Measurements from ENCODE around the gene PHLDA3.
"Not testable (repeated sequence)": the region's sequence is repeated elsewhere in the genome, so short reads cannot be mapped to it uniquely, and the experiment has no call there.

Gene PHLDA3

DNA sequence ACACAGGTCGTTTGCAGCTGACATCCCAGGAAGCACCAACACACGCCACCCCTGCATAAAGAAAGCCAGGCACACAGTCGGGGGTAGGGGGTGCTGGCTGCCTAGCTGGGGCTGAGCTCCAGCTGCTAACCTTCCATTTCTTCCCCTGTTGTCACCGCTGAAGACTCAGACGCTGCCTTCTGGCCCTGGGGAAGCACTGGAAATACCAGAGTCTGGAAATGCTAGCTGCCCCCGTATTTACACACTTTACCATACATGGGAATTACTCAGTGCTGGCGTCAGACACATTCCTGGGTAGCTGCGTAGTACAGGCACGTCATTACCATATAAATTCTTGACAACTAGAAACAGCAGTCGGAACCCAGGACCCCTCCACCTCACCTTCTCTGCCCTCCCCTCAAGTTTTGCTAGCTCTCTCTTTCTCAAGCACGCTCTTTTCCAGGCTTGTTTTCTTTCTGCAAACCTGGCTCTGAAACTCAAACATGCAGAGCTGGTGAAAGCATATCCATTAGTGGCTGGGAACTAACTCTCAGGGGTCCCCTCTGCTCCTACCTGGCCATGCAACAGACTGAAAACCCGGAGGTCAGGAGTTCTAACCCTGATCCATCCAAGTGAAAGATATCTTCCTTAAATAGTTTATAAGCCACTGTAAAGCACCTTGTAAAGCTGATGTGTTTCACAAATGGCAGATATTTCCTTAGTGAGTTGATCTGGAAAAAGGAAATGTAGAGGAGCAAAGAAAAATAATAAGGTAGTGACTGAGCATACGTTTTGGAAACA lies 34.6 kb upstream of the PHLDA3 start:
- peak in 2 of 14 donors; percentile 30 to 45 for DNase-seq

DNA sequence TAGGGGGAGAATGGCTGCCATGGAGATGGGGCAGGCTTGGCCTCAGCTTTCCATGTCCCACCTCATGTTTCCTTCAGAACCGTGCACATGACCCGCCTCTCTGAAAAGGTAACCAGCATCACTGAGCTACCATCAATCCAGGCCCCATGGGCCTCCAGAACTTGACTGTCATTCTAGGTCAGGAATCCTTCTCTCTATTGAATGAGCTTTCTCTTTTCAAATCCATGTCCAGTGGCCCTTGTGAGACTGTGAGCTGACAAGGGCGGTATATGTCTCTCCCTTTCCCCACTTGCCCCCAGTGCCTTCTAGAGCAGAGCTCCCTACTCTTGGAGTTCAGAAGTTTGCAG lies 33.5 kb upstream of the PHLDA3 start:
- DNase-seq = no peak

DNA sequence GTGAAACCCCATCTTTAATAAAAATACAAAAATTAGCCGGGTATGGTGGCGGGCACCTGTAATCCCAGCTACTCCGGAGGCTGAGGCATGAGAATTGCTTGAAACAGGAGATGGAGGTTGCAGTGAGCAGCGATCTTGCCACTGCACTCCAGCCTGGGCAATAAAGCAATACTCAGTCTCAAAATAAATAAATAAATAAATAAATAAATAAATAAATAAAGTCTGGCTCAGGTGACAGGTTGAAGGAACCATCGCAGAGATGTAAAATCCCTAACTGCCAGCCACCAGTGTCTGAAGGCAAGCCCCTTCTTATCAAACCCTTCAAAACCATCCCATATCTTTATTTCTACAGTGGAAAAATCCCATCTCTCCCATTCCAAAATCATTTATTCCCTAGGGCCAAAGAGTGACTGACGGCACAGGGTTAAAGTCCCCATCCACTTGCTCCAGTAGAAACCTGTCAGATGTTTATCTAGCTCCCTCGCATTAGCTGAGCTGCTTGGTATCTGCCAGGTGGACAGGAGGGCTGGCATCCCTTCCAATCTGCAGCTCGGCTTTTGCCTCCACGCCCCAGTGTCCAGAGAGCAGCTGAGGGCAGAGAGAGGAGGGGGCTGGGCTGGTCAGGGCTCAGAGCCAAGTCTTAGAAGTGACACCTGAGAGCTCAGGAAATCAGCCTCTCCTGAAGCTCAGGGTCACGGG lies 33.0 kb upstream of the PHLDA3 start:
- no peak for DNase-seq

DNA sequence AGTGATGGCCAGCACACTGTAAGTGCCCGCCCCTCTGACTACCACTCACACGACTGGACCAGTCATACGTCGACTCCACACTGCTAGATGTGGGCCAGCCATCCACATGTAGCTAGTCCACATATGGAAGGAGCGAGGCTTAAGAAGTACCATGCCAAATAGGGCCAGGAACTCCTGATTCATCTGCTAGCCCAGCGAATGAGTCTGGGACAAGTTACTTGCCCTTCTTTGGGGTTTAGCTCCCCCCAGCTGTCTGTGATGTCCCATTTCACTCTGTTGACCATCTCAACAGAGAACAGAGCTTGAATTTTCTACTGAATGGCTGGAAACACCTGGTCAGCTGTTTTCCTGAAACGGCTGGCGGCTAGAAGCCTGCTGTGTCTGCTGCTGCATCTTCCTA lies 32.2 kb upstream of the PHLDA3 start:
- peak in 1 of 14 donors; percentile 49 for DNase-seq

DNA sequence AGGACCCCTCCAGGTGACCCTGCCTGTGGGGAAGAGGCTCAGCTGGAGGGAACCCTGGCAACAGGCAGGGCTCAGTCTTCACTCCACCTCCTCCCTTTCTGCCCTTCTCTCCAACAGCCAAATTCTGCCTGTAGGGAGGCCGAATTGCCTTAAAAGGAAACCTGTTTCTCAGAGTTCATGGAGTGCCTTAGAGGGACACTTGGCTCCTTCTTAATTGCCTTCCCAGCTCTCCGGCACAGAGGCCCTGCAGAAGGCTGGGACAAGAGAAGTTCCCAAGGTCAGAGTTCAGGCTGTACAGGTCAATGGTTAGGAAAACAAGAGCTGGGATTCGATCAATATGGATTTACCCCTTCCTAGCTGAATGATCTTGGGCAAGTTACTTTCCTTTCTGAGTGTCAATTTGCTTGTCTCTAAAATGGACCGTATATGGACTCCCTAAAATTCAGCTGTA lies 31.7 kb upstream of the PHLDA3 start:
- peak in 2 of 14 donors; percentile 80 to 87 for DNase-seq

- DNase-seq = peak in 12 of 14 donors; percentile 33 to 88 (median 78)
These were observed 31.0 kb upstream of the PHLDA3 start for GRCh38 chr1:201499795-201500669.

GRCh38 chr1:201499191-201499590 lies 30.2 kb upstream of the PHLDA3 start:
- no peak for DNase-seq

GRCh38 chr1:201498621-201499020 lies 29.6 kb upstream of the PHLDA3 start:
- no peak for DNase-seq

- no peak for DNase-seq
These were observed 29.0 kb upstream of the PHLDA3 start for GRCh38 chr1:201497935-201498509.

DNA sequence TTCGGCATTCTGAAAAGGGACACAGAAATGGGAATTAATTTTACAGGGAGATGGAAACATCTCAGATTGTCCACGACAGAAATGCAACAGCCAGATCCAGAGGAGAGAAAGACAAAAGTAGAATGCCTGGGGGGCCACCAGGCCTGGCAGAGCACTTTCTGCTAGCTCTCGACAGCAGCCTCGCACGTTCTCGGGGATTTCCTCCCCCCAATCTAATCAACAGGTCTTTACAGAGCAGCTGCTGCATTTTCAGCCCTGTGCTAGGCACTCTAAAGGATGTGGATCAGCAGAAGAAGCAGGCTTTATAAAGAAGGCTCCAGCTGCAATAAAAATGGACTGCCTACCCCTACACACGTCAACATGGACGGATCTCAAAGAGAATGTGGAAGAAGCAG lies 27.3 kb upstream of the PHLDA3 start:
- DNase-seq = no peak

GRCh38 chr1:201495551-201496295 lies 26.7 kb upstream of the PHLDA3 start:
- DNase-seq = peak in 13 of 14 donors; percentile 26 to 89 (median 75)

- no peak for DNase-seq
These were observed 25.0 kb upstream of the PHLDA3 start for GRCh38 chr1:201493757-201494617.

- not testable (repeated sequence) for DNase-seq
These were observed 24.2 kb upstream of the PHLDA3 start for GRCh38 chr1:201493026-201493656.

DNA sequence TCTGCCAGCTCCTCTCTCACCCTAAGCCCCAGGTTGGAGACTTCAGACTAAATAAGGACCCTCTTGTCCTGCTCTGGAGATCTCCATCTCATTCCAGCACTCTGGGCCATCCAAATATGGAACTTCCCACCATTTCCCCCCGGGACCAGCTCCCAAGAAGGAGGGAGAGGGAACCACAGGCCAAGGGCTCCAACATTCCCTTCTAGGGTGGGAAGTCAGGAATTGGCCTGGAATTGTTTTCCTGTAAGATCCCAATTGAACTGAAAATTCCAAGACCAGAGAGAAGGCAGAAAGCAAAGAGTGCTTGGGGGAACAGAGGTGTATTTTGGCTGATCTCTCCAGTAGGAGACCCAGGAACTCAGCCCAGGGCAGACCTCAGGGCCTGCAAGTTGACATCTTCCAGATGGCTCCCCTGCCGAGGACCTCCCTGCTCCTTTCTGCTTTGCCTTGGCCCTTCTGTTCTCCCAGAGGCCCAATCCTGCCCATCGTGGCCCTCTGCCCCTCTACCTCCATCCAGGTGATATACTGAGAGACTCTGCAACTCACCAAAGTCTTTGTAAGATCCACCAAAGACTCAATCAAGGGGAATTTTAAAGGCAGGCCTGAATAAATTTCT lies 23.0 kb upstream of the PHLDA3 start:
- DNase-seq = no peak

DNA sequence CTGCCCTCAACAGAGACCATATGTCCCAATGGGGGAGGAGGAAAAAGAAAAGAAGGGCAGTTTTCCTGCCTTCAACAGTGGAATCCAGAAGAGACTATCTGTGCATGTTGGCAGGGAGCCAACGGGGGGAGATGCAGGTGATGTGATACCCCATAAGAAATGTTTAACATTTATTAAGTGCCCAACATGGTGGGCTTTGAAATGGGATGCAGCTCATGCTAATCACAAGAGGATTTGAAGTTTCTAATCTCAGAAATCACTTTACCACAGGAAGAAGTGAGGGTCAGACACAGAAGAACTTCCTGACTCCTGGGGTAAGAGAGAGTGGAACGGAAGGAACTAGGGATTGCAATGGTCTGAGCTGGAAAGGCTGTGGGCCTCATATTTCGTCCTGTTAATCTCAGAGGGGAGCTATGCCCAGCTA lies 21.7 kb upstream of the PHLDA3 start:
- DNase-seq = no peak

GRCh38 chr1:201489643-201490261 lies 20.8 kb upstream of the PHLDA3 start:
- no peak for DNase-seq

DNA sequence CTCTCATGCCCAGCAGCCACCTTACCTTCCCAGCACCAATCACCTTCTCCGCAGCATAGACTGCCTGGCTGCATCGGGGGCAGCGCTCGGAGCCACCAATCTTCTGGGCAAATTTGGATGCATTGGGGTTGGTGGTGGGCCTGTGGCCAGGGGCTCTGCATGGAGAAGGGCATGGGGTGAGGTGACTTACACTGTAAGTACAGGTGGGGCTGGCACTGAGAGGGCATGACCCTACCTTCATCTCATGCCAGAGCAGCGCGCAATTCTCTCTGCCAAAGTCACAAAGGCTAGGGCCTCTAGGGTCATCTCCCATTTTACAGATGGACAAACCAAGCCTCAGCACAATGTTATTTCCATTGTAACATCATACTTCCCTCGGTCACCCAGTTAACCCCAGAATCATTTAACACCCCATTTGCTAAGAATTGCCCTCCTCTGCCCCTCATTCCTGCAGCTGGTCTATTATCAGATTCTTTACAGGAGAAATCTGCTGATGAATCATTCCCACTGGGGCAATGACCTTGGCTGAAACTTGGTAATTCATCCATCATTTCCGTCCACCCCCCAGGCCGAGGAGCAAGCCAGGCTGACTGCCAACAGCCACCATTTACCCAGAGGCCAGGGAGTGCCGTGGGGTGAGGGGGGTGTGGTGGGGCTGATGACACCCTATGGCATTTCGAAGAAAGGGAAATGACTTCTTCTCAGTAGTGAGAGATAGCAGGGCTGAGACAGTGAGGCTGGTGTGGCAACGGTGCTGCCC lies 20.0 kb upstream of the PHLDA3 start:
- DNase-seq = peak in 3 of 14 donors; percentile 35 to 82 (median 69)

DNA sequence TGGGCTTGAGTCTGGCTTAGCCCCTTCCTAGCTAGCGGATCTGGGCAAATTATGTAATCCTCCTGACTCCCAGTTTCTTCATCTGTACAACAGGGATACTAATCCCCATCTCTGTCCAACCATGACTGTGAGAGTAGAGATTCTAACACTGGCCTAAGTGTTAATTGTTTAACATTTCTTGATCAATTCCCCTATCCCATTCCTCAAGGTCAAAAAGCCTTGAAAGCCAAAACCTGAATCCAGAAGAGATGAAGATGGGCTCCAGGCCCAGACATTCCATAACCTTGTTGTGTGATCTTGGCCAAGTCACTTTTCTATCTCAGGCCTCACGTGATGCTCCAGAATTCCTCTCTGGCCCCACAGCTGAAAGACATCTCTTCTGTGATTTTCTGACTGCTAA lies 18.8 kb upstream of the PHLDA3 start:
- no peak for DNase-seq

DNA sequence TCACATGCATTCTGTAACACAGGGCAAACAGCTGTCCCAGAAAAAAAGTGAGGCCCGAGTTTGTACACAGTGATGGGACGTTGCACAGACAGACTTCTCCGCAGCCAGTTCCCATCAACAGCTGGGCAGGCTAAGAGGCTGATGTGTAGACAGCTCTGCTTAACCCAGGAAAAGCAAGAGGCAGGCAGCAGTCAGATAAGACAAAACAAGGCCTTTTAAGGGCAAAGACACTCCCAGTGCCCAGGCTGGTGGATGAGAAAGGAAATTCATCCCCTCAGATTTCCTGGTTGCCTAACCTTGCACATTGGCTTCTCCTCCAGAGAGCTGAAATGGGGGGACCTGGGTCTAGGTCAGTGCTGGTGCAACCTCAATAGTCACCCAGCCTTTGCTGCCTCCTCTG lies 17.2 kb upstream of the PHLDA3 start:
- DNase-seq = no peak
